HepG2 (cell line): ENCODE data around the gene CXCR5. TPM values are rescaled to one million over a fixed set of nuclear protein-coding genes. Genes with fewer than 3 reads are reported as not detected.

Experiments used
- BRD4 ChIP-seq: sonication (generic); formaldehyde crosslinking; IDR thresholded peaks from 2 replicates; pipeline ENCODE4 v1.4.0; 2020; ENCODE audit warnings: missing genetic modification reagents
- CBX1 ChIP-seq: IDR thresholded peaks from one replicate; pipeline ENCODE4 v1.6.1; 2016; ENCODE audit warnings: antibody characterized with exemption, low read depth
- CEBPB ChIP-seq: IDR thresholded peaks from 2 replicates; pipeline ENCODE4 v1.6.1; 2011; ENCODE audit warnings: low read depth, low read length, improper control_type of control experiment, borderline replicate concordance
- CENPT ChIP-seq: sonication (generic); formaldehyde crosslinking; IDR thresholded peaks from 2 replicates; pipeline ENCODE4 v1.8.0; 2022; ENCODE audit warnings: low read depth, mild to moderate bottlenecking, moderate library complexity, missing genetic modification reagents
- CTCF ChIP-seq: sonication (generic); formaldehyde crosslinking; IDR thresholded peaks from 2 replicates; pipeline ENCODE4 v1.5.0; 2020; ENCODE audit warnings: mild to moderate bottlenecking, missing genetic modification reagents, moderate library complexity
- DDIT3 ChIP-seq: sonication (generic); formaldehyde crosslinking; IDR thresholded peaks from 2 replicates; pipeline ENCODE4 v1.4.0; 2020; ENCODE audit warnings: mild to moderate bottlenecking, missing genetic modification reagents
- E2F1 ChIP-seq: sonication (generic); formaldehyde crosslinking; IDR thresholded peaks from 2 replicates; pipeline ENCODE4 v1.5.0; 2020; ENCODE audit warnings: missing genetic modification reagents
- FOXA3 ChIP-seq: IDR thresholded peaks from 2 replicates; pipeline ENCODE4 v1.6.1; 2016; ENCODE audit warnings: missing genetic modification reagents, missing compliant biosample characterization
- GABPA ChIP-seq, 2 experiments: IDR thresholded peaks; 2 replicates each; pipeline ENCODE4 v1.6.1; 2011 to 2016; ENCODE audit warnings: low read depth in 2 of 2, low read length in 1 of 2, missing biosample characterization in 1 of 2, missing genetic modification characterization in 1 of 2
- HCFC1 ChIP-seq: fragments of 150-350 bp; IDR thresholded peaks from 2 replicates; pipeline ENCODE4 v1.6.1; 2014; ENCODE audit warnings: low read depth, low read length
- KLF12 ChIP-seq: sonication (generic); formaldehyde crosslinking; IDR thresholded peaks from 2 replicates; pipeline ENCODE4 v1.4.0; 2020; ENCODE audit warnings: missing genetic modification reagents, borderline replicate concordance
- MAZ ChIP-seq, 2 experiments: sonication (generic) in 1 of 2; formaldehyde crosslinking in 1 of 2; IDR thresholded peaks; 2 replicates each; pipeline versions ENCODE4 v1.5.0 to v1.6.1; 2012 to 2020; ENCODE audit warnings: low read depth in 2 of 2, mild to moderate bottlenecking in 2 of 2, borderline replicate concordance in 1 of 2, improper control_type of control experiment in 1 of 2, low read length in 1 of 2, missing genetic modification reagents in 1 of 2, moderate library complexity in 1 of 2
- MIER2 ChIP-seq: IDR thresholded peaks from 2 replicates; pipeline ENCODE4 v1.6.1; 2016; ENCODE audit warnings: missing biosample characterization, missing genetic modification reagents
- MTA1 ChIP-seq: sonication (generic); formaldehyde crosslinking; IDR thresholded peaks from 2 replicates; pipeline ENCODE4 v1.4.0; 2020; ENCODE audit warnings: missing genetic modification reagents, mild to moderate bottlenecking, borderline replicate concordance
- NFKB2 ChIP-seq: sonication (generic); formaldehyde crosslinking; IDR thresholded peaks from 2 replicates; pipeline ENCODE4 v1.4.0; 2020; ENCODE audit warnings: missing genetic modification reagents, borderline replicate concordance
- SETDB1 ChIP-seq: sonication (generic); formaldehyde crosslinking; IDR thresholded peaks from 2 replicates; pipeline ENCODE4 v1.5.1; 2020; ENCODE audit warnings: missing genetic modification reagents, mild to moderate bottlenecking, borderline replicate concordance
- SMAD9 ChIP-seq: sonication (generic); formaldehyde crosslinking; IDR thresholded peaks from 2 replicates; pipeline ENCODE4 v1.5.1; 2020; ENCODE audit warnings: mild to moderate bottlenecking, missing genetic modification reagents
- ZMAT3 ChIP-seq: sonication (generic); formaldehyde crosslinking; conservative IDR thresholded peaks from 2 replicates; pipeline ENCODE4 v1.7.0; 2021; ENCODE audit warnings: missing genetic modification reagents
- ZNF225 ChIP-seq: sonication (generic); formaldehyde crosslinking; IDR thresholded peaks from 2 replicates; pipeline ENCODE4 v1.4.0; 2020; ENCODE audit warnings: mild to moderate bottlenecking, missing genetic modification reagents
- ZNF234 ChIP-seq: sonication (generic); formaldehyde crosslinking; conservative IDR thresholded peaks from 2 replicates; pipeline ENCODE4 v1.5.1; 2020; ENCODE audit warnings: mild to moderate bottlenecking, missing genetic modification reagents
- ZNF3 ChIP-seq: IDR thresholded peaks from 2 replicates; pipeline ENCODE4 v1.7.0; 2017; ENCODE audit warnings: inconsistent platforms
- ZNF512B ChIP-seq: sonication (generic); formaldehyde crosslinking; IDR thresholded peaks from 2 replicates; pipeline ENCODE4 v1.5.1; 2020; ENCODE audit warnings: missing genetic modification reagents, mild to moderate bottlenecking, borderline replicate concordance
- ZNF546 ChIP-seq: sonication (generic); formaldehyde crosslinking; conservative IDR thresholded peaks from 2 replicates; pipeline ENCODE4 v1.8.1; 2023; ENCODE audit warnings: mild to moderate bottlenecking, missing genetic modification reagents
- ZNF614 ChIP-seq: IDR thresholded peaks from 2 replicates; pipeline ENCODE4 v1.6.1; 2018; ENCODE audit warnings: missing biosample characterization, missing genetic modification reagents, inconsistent platforms, borderline replicate concordance
- polyA plus RNA-seq, 8 experiments: library from polyadenylated mRNA; depleted of rRNA in 3 of 8; stranded (reverse) in 7 of 8; unstranded in 1 of 8; fragments of >200 nt; fragmentation: Illumina TruSeq in 4 of 8; extraction: Trizol in 4 of 8; gene quantifications; 2 replicates each; pipeline versions ENCODE4 v1.2.1 to v1.2.3, GENCODE V29; 2011 to 2016; ENCODE audit warnings: low read depth in 4 of 8, missing spikeins in 1 of 8, mixed read lengths in 1 of 8; ENCODE audit not compliant: insufficient read depth in 1 of 8
- total RNA-seq, 5 experiments: library from RNA; depleted of rRNA; stranded (reverse); fragments of >200 nt; fragmentation: Illumina TruSeq; extraction: Trizol; gene quantifications; 2 replicates each; pipeline ENCODE4 v1.2.3, GENCODE V29; 2016; ENCODE audit warnings: low read depth in 1 of 5

CXCR5 gene
- total and polyA plus RNA-seq, 2 of the 13 experiments (the other 11 are each of a cell fraction or from before 2014, with no cell fraction given): not detected

- TF ChIP-seq SETDB1 (CRISPR knock-in tag) (no peak), CTCF (CRISPR knock-in tag) (no peak), KLF12 (no peak), ZNF546 (CRISPR knock-in tag) (no peak), HCFC1 (no peak), ZNF3 (CRISPR knock-in tag) (no peak), MTA1 (CRISPR knock-in tag) (peak; percentile 63; the same call in 1 of the 2 replicates), SMAD9 (no peak), E2F1 (CRISPR knock-in tag) (no peak), ZNF512B (CRISPR knock-in tag) (no peak), ZNF614 (CRISPR knock-in tag) (no peak), ZNF234 (CRISPR knock-in tag) (no peak), ZMAT3 (CRISPR knock-in tag) (no peak), MAZ (IDR thresholded peaks at IDR 0.05; ENCODE audit: borderline replicate concordance, low read depth, low read length) (no peak; the same call in 1 of the 2 replicates), MAZ (CRISPR knock-in tag; IDR thresholded peaks at IDR 0.05; ENCODE audit: low read depth) (no peak), NFKB2 (no peak), MIER2 (CRISPR knock-in tag) (no peak), CBX1 (no peak), FOXA3 (0 out of 2 replicates have a peak, but pooled peaks have one; percentile 20), BRD4 (CRISPR knock-in tag) (no peak; the same call in 1 of the 2 replicates), GABPA (IDR thresholded peaks at IDR 0.05; ENCODE audit: low read depth, low read length) (no peak), GABPA (CRISPR knock-in tag; IDR thresholded peaks at IDR 0.05; ENCODE audit: low read depth) (0 out of 2 replicates have a peak, but pooled peaks have one; percentile 1), CENPT (CRISPR knock-in tag) (no peak), DDIT3 (no peak), CEBPB (no peak), ZNF225 (no peak)
Measured at GRCh38 chr11:118911880-118912741, 28.4 kb downstream of the CXCR5 start (continued).
